Uterus (tissue), 4 donors: ENCODE results near the gene OSBPL7. TPM values are rescaled to one million over a fixed set of nuclear protein-coding genes. Genes with fewer than 3 reads are reported as not detected.
A peak's percentile ranks its signal among the peaks of the same experiment; 100 is the strongest.

ENCODE experiments used
- DNase-seq, 2 donors: peaks; one replicate each; pipeline ENCODE4 v3.0.0-alpha.2; 2019 to 2020
- H3K27ac ChIP-seq, 2 donors: fragments of 200-600 bp; sonication (generic); 1 replicate in 1 of 2; 2 replicates in 1 of 2; pipeline ENCODE4 v1.5.1; 2016 to 2018
- H3K27me3 ChIP-seq, 2 donors: fragments of 200-600 bp; sonication (generic); one replicate each; pipeline ENCODE4 v1.5.1; 2018 to 2019; ENCODE audit warnings: control low read depth in 1 of 2
- H3K36me3 ChIP-seq, 2 donors: fragments of 200-600 bp; sonication (generic); one replicate each; pipeline ENCODE4 v1.5.1; 2019; ENCODE audit warnings: control low read depth in 1 of 2
- H3K4me1 ChIP-seq, 2 donors: fragments of 200-600 bp; sonication (generic); one replicate each; pipeline ENCODE4 v1.5.1; 2018 to 2019; ENCODE audit warnings: control low read depth in 1 of 2
- H3K4me3 ChIP-seq, 2 donors: fragments of 200-600 bp; sonication (generic); 1 replicate in 1 of 2; 2 replicates in 1 of 2; pipeline ENCODE4 v1.5.1; 2018 to 2019; ENCODE audit warnings: mild to moderate bottlenecking in 1 of 2
- H3K9me3 ChIP-seq, 2 donors: fragments of 200-600 bp; sonication (generic); one replicate each; pipeline ENCODE4 v1.5.1; 2019; ENCODE audit warnings: control low read depth in 1 of 2
- POLR2A ChIP-seq, 2 donors: fragments of 450-650 bp; IDR thresholded peaks; one replicate each; pipeline ENCODE4 v1.6.1; 2016; ENCODE audit warnings: antibody characterized with exemption in 2 of 2, mild to moderate bottlenecking in 1 of 2, moderate library complexity in 1 of 2
- intact Hi-C: fragments of 100-400 bp; cut with DNase I; formaldehyde crosslinking; loops from one replicate; pipeline ENCODE4 v1.15.1; 2023; ENCODE audit warnings: low total_unique reads
- total RNA-seq, 4 donors: library from RNA; depleted of rRNA in 3 of 4; stranded (reverse); fragments of >200 nt in 3 of 4; gene quantifications; one replicate each; pipeline versions ENCODE4 v1.1.0 to v1.2.4, GENCODE V29; 2014 to 2023
- TF ChIP-seq, protein P1 (sequence below), 4 experiments: fragments of 200-600 bp in 2 of 4; fragments of 450-650 bp in 2 of 4; sonication (generic) in 2 of 4; IDR thresholded peaks; one replicate each; pipeline ENCODE4 v1.5.1; 2016 to 2019; ENCODE audit warnings: antibody characterized with exemption in 4 of 4, mild to moderate bottlenecking in 2 of 4, moderate library complexity in 1 of 4
- donor health status: DM: yes; HTN: yes; CAD: no.

OSBPL7 gene
- total RNA-seq, 4 donors from 2014 or later: 1.0 to 23.4 (median 10.7) TPM

DNA sequence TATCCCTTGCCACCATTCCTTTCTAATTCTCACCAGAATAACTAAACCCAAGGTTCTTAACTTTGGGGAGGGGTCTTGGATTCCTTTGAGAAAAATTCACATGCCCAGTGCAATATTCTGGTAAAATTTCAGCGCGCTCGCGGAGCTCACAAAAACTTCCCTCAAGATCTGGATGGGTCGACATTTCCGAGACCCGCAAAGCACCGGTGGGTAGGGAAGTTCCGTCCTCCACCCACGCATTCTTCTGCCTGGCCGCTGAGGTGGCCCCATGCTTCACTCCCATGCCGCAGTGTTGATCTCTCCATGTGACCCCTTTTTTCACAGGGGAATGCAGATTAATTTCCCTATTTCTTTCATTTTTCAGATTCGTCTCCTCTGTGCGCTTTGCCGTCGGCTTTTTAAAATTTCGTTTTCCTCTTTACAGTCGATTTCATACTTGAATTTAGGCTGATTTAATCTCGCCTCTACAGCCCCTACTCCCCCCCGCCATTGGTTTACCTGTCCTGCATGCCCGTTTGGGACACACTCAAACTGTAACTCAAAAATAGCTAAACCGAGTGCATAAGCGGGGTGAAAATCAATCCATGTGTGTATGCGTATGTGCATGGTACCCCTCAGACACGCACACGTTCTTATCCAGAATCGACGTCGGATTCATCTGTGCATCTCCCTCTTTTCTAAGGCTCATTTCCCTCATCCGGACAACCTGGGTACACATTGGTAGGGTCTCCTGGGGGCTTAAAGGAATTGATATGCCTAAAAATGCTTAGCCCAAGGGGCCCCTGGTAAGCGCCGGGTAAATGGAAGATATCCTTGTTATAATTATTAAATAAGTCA, 30.7 kb upstream of the OSBPL7 start:
- Histone ChIP-seq H3K4me1 (peaks cover 0 to 8% of the 10 kb centered on the region in 2 donors), H3K27me3 (peaks cover 28 to 44% of the 10 kb centered on the region in 2 donors), H3K4me3 (no peak overlapping the region), H3K27ac (no peak overlapping the region), H3K9me3 (no peaks in the 10 kb centered on the region), H3K36me3 (no peaks in the 10 kb centered on the region)
- TF ChIP-seq, protein P1, sequence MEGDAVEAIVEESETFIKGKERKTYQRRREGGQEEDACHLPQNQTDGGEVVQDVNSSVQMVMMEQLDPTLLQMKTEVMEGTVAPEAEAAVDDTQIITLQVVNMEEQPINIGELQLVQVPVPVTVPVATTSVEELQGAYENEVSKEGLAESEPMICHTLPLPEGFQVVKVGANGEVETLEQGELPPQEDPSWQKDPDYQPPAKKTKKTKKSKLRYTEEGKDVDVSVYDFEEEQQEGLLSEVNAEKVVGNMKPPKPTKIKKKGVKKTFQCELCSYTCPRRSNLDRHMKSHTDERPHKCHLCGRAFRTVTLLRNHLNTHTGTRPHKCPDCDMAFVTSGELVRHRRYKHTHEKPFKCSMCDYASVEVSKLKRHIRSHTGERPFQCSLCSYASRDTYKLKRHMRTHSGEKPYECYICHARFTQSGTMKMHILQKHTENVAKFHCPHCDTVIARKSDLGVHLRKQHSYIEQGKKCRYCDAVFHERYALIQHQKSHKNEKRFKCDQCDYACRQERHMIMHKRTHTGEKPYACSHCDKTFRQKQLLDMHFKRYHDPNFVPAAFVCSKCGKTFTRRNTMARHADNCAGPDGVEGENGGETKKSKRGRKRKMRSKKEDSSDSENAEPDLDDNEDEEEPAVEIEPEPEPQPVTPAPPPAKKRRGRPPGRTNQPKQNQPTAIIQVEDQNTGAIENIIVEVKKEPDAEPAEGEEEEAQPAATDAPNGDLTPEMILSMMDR (IDR thresholded peaks at IDR 0.05): no peak
- no peak for TF ChIP-seq POLR2A (IDR thresholded peaks at IDR 0.05)
- DNase-seq: no peak
- intact Hi-C loops: no loop called here

DNA sequence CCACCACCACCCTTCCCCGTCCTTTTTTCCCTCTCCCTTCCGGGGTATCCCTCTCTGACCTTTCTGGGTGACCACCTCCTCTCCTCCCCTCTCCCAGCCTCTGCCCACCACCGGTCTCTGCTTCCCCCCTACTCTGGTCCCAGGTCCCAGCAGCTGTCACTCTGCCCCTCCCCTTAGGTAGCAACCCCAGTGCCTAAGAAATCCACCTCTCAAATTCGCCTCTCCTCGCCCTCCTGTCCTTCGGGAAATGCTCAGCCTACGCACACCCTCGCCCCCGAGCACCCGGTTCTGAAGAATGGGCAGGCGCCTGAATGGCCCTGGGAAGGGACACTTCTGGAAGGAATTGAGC, 30.1 kb upstream of the OSBPL7 start:
- TF ChIP-seq POLR2A (IDR thresholded peaks at IDR 0.05): no peak
- TF ChIP-seq, protein P1 (IDR thresholded peaks at IDR 0.05): no peak
- Histone ChIP-seq H3K9me3 (no peaks in the 10 kb centered on the region), H3K36me3 (no peaks in the 10 kb centered on the region), H3K27me3 (peaks cover 28 to 46% of the 10 kb centered on the region in 2 donors), H3K4me3 (no peak overlapping the region), H3K4me1 (peaks cover 0 to 8% of the 10 kb centered on the region in 2 donors), H3K27ac (no peak overlapping the region)
- intact Hi-C loops: no loop called here
- no peak for DNase-seq

DNA sequence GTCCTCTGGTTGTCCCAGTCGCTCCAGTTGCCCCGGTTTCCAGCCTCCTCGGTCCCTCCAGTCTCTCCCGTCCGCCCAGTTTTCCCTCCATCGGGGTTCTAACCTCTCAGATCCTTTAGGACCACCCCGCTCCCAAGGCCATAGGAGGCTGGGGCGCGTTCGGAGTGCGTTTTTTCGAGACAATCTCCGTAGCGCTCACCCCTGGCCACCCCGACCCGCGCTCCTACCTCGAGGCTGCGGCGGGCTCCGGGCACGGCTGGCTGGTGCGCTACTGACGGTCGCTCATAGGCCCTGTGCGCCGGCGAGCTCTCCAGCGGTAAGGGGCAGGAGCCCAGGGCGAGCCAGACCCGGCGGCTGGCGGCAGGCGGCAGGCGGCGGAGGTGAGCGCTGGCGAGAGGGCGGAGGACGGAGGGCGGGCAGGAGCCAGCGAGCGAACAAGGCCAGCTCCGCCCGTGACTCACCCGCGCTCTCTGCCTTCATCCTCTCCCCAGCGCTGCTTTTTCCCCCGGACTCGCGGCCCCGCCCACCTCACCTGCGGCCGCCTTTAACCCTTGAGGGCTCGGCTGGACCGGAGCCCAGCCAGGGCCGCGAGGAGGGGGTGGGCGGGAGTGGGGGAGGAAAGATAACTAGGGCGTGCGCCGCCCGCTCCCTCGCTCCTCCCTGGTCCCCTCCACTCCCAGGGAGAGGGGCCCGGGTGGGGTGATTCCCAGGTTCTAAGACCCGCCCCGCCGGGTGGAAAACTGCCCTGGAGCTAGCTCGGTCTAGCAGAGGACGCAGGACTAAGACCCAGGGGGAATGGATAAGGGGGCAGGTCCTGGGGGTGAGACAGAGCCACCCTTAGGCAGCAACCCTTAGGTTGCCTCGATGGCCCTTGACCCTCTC, 29.3 kb upstream of the OSBPL7 start, which contains the start of gene SP6:
Gene SP6, minus strand, starts transcription at position 472 of the 882 bp plus-strand sequence. CDS start 2,734 bp downstream, outside the sequence.
- intact Hi-C loops: no loop called here
- DNase-seq: peak; percentile 39 to 50
- TF ChIP-seq, protein P1 (IDR thresholded peaks at IDR 0.05): peak in 2 of 4 experiments; percentile 19 to 28
- peak in 1 of 2 donors; percentile 33 for TF ChIP-seq POLR2A (IDR thresholded peaks at IDR 0.05)
- no peaks in the 10 kb centered on the region for H3K36me3 ChIP-seq
- peaks cover 0 to 8% of the 10 kb centered on the region in 2 donors for H3K4me1 ChIP-seq
- H3K9me3 ChIP-seq: no peaks in the 10 kb centered on the region
- H3K4me3 ChIP-seq: peak within 1 kb of the TSS in 1 of 2 donors; percentile 32
- H3K27me3 ChIP-seq: peaks cover 28 to 49% of the 10 kb centered on the region in 2 donors
- H3K27ac ChIP-seq: peak within 1 kb of the TSS in 1 of 2 donors; percentile 2

DNA sequence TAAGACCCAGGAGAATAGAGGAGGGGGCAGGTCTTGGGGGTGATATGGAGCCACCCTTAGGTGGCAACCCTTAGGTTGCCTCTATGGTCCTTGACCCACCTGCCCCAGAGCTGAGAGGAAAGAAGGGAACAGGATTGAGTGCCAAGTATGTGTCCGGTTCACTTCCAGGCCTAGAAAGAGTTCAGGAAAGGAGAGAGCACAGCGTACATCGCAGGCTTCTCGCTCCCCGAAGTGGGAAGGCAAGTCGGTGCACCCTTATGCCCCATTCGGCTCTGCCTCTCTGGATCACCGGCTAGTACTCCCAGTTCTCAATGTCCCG, 28.7 kb upstream of the OSBPL7 start:
- peaks cover 28 to 45% of the 10 kb centered on the region in 2 donors for H3K27me3 ChIP-seq
- DNase-seq: no peak

More for the DNA sequence above, 28.7 kb upstream of the OSBPL7 start:
- Histone ChIP-seq H3K36me3 (no peaks in the 10 kb centered on the region), H3K4me1 (peaks cover 0 to 8% of the 10 kb centered on the region in 2 donors), H3K27ac (peak overlapping the region in 1 of 2 donors; percentile 2), H3K9me3 (no peaks in the 10 kb centered on the region), H3K4me3 (peak overlapping the region in 1 of 2 donors; percentile 32)
- intact Hi-C loops: no loop called here
- TF ChIP-seq, protein P1 (IDR thresholded peaks at IDR 0.05): no peak
- no peak for TF ChIP-seq POLR2A (IDR thresholded peaks at IDR 0.05)
